DMS 273 (cell line): Measurements from ENCODE around the gene MCOLN1.

Experiments
- DNase-seq: peaks from one replicate; lab custom pipeline; 2025; ENCODE audit not compliant: unreplicated experiment; lab: John Stamatoyannopoulos, UW

Gene MCOLN1

DNA sequence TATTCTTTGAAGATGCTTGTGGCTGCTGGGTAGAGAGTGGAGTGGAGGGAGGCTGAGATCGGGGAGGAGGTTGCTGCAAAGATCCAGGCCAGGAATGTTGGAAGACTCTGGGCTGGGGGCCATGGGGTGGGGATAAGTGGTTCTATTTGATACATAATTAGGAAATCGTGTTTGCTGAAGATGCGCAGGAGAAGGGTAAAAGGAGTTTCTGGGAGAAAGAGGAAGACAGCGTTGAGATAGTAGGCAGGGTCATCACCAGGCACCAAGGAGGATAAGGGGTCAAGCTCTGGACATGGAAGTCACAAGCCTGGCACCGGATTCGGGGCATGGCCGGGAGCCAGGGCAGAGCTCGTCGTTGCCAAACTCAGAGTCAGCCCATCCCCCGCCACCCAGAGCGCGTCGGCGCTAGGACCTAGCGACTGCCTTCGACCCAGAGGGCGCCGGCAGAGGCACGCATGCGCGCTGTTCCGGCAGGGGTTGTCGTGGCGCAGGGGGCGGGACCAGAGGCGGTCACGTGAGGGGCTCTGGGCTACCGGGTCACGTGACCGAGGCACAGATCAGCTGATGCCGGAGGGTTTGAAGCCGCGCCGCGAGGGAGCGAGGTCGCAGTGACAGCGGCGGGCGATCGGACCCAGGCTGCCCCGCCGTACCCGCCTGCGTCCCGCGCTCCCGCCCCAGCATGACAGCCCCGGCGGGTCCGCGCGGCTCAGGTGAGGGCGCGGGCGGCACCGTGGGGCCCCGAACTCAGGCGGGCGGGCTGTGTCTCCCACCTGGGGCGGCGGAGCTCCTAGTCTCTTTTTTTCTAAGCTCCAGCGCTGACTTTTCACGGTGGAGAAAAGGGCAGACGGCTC lies at the start of gene MCOLN1:
Gene MCOLN1 (plus strand): TSS at position 553 of the 851 bp plus-strand sequence. CDS start 127 bp downstream, at position 680.
- peak; percentile 99 for DNase-seq

DNA sequence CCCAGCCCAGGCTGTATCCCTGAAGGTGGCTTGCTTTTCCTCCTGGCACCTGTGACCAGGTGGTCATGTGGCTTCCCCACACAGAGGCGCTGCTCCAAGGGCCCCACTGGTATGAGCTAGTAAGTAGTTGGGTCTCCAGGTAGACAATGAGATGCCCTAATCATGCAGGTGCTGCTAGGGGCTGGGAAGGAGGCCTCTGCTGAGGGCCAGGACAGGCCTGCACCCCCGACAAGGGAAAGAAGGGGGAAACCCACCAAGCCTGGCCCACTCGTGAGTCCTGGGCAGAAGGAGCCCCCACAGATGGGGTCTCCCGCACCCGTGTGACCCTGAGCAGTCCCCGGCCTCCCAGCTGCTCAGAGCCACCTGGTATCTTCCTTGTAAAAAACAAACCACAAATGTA lies 46.8 kb upstream of the MCOLN1 start:
- DNase-seq: no peak

DNA sequence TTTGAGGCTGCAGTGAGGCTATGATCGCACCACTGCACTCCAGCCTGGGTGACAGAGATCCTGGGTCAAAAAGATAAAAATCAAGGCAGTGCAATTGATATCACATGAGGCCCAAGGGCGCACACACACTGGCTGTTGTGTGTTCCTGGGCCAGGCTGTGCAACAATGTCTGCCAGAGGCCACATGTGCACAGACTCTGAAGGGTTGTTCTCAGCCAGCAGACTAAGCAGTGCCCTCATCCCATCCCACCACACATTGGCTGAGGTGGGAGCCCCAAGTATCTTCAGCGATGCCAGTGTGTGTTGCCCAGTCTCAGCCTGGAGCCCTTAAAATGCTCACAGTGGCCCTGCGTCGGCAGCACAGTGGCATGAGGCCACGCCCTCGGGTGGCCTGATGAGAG lies 46.2 kb upstream of the MCOLN1 start:
- no peak for DNase-seq

DNA sequence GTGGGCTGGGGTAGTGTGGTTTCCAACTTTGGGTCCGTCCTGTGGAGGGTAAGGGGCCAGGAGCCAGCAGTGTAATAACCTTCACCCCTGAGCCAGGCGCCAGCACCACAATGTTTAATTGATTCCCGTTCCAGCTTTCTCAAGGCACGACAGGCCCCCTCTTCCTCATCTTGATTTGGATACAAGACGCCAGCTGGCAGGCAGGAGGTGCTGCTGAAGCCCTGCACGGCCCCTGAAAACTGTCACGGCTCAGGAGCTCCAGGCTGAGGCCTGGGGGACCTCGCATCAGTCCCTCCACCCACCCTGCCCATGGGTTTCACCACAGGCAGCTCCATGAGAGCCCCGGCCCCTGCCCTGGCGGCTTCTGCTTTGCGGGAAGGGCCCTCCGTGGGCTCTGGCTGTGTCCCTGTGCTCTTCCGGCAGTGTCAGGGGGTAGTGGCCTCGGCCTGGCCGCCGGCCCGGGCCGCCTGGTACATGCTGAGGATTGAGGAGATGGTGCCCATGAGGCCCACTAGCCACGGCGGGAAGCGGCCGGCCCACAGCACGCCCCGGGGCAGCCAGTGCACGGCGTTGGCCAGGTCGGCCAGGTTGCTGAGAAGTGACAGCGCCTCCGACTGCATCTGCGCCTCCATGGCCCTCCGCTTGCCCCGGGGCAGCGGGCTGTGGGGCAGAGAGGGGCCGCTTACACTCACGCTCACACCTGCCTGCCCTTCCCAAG lies 45.5 kb upstream of the MCOLN1 start:
- no peak for DNase-seq

DNA sequence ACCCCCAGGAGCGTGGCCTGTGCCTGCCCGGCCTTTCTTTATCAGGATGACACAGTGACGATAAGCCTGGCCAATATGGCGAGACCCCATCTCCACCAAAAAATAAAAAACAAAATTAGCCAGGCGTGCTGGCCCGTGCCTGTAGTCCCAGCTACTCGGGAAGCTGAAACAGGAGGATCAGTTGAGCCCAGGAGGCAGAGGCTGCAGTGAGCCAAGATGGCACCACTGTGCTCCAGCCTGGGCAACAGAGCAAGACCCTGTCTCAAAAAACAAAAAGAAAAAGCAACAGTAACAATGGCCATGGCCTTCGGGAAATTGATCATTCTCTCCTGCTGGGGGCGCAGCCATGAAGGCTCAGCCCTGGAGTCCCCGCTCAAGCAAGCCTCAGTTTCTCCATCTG lies 44.7 kb upstream of the MCOLN1 start:
- DNase-seq: no peak

DNA sequence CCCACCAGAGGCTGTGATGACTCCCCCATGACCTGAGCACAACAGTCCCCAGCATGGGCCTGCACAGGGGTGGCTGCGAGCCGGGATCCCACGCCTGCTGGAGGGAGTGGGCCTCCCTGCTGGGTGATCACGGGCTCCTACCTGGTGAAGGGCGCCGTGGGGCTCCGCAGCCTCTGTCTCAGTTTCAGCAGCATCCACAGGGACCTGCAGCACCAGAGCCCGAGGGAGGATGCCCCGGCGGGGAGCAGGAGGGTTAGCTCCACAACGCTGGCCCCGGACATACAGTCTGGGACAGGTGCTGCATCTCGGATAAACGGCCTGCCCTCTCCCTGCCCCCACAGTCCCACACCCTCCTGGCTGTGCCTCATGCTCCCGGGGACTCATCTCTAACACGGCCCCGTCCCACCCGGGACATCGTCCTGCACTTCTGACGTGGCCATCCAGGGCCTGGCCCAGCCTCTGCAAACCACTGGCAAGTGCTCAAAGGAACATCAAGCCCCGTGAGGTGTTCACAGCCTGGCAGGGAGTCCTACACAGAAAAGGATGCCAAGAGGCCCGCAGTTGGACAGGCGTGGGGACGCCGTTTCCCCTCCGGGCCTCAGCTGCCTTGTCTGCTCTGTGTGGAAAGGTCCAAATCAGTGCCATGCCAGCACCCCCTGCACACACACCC lies 44.1 kb upstream of the MCOLN1 start:
- no peak for DNase-seq

DNA sequence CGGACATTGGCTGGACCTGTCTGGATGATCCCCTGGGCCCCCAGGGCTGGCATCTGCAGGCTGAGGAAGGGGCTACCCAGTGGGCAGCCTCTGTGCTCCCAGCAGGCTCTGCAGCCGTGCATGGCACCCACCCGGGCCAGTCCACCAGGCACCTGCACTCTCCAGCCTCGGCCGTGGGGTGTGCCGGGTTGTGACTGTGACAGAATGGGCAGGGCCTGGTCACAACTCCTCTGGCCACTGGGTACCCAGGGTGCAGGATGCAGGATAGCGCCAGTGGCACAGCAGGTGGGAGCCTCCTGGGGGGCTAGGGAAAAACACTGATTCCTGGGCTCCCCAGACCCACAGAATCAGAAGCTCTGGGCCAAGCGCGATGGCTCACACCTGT lies 43.6 kb upstream of the MCOLN1 start:
- DNase-seq: no peak

DNA sequence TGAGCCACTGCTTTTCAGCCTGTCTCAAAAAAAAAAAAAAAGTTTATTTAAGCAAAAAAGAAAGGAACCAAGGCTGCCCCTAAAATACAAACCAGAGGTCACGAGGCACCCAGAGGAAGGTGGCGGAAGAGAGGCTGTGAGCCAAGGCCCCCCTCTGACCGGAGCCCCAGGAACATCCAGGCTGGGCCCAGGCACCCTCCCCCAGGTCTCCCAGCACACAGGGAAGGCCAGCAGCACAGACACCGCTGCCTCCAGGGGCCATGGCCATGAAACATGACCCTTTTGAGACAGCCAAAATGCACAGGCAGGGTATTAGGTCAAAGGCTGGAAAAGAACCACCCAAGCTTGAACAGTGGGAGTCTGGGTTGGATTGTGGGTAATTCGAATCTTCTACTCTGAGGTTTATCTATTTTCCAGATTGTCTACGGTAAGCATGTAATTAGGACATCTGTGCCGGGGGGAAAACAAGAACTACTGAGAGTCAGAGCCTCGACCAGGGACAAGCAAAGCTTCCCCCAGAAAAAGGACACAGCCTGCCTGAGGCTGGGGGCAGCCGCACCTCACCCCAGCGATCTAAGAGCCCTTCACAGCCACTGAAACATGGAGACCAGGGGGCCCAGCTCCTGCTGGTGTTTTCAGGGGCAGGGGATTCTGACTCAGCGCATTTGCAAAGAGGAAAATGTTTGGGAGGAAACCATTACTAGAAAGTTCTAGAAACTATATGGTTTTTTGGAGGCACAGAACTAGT lies 42.0 kb upstream of the MCOLN1 start:
- DNase-seq: no peak

DNA sequence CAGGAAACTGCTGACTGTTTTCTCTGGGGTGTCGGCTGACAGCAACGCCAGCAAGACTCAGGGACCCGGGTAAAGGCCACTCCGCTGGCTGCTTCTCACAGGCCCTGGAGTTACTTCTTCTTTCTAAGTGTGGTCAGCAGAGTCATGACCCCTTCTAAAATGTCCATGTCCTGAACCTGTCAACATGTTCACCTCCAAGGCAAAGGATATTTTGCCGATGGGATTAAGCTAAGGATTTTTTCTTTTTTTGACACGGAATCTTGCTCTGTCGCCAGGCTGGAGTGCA lies 41.5 kb upstream of the MCOLN1 start:
- no peak for DNase-seq

DNA sequence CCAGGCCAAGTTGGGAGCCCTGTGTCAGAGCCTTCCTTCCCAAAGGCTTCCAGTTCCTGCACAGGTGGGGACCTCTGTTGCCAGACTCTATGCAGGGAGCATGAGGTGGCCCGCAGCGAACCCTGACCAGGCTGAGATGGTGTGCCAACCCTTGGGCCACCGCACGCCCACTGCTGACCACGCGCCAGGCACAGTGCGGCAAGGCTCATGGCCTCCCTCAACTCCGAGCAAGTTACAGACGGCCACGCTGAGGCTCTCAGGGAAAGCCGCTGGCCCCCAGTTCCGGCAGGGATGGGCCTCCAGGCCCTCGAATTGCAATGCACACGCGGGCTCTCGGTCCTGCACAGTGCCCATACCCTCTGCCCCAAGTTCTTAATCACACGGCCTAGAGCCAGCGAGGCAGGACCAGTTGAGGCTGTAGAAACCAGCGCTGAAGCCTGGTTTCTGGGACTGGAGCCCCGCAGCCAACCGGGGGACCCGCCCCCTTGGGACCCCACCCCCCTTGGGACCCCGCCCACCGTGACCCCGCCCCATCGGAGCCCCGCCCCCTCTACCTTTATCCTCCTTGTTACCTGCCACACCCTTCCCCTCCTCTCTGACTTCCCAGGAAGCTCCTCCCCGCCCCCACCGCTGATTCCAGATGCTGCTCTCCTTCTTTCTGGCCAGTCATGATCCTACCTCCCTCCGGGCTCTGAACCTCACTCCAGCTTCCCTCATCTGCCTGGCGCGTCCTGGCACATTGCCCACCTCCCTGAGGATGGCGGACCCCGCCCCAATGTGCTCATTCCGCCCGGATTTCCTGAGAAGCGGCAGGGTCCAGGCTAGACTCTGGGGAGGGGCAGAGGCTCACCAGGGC lies 39.6 kb upstream of the MCOLN1 start:
- no peak for DNase-seq

DNA sequence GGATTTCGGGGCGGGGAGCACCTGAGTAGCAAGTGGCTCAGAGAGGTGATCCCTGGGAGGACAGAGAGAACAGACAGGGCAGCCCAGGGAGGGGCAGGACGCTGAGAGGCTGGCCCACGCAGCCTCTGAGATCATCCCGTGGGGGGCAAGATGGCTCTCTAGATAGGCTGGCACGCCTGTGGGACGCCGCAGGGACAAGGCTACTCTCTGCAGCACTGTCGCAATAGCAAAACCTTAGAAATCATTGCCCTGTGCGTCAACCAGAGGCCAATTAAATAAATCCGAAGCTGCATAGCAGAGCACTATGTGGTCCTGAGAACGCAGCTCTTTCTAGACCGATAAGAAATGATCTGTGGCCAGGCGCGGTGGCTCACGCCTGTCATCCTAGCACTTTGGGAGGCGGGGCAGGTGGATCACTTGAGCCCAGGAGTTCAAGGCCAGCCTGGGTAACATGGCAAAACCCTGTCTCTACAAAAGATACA lies 38.7 kb upstream of the MCOLN1 start:
- DNase-seq: no peak

DNA sequence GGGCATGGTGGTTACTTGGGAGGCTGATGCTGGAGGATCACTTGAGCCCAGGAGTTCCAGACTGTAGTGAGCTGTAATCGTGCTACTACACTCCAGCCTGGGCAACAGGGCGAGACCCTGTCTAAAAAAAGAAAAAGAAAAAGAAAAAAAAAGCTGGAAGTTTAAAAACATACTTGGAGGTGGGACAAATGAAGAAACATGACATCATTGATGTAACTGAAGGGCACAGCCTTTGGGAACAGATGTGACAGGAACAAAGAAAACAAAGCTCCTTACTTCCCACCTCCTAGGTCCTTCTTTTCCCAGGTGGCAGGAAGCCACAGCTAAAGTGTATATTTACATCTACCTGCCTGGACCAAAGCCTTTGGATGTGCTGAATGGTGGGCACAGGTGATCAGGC lies 35.5 kb upstream of the MCOLN1 start:
- no peak for DNase-seq

DNA sequence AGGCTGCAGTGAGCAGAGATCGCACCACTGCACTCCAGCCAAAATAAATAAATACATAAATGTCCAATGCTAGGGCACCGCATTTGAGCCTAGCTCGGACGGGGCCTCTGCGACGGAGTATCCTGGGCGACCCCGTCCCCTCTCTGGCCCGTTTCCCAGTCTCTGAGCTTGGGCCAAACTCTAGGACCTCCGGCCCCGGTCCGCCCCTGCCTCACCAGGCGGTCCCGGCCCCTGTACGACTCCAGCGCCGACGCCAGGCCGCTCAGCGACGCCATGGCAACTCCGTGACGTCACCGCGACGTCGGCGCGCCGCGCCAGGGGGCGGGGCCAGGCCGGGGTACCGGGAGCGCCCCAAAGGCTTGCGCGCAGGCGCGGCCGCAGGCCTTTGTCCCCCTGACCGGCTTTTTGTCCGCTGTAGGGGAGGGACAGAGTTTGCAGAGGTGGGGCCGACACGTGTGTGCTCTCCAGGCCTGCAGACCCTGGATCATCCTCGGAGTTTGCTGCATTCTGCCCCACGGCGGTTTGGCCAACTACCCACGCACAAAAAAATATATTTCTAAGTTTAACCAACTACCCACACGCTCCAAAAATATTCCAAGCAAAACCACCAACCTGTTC lies 33.6 kb upstream of the MCOLN1 start, which contains the start of gene PEX11G:
Gene PEX11G (minus strand): TSS at position 300 of the 618 bp plus-strand sequence. CDS start 25 bp downstream, at position 275.
- peak; percentile 95 for DNase-seq

DNA sequence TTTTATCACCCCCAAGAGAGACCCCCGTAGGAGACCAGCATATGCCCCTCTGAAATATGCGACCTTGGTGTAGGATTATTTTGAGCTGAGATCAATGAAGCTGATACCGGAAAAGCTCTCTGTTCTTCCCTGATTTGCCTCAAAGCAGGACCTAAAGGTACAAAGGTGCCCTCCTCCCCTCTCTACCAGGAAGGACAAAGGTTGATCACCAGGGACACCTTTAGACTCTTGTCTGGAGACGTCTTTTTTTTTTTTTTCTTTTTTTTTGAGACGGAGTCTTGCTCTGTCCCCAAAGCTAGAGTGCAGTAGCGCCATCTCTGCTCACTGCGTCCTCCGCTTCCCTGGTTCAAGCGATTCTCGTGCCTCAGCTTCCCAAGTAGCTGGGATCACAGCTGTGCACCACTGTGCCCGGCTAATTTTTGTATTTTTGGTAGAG lies 32.8 kb upstream of the MCOLN1 start:
- no peak for DNase-seq

DNA sequence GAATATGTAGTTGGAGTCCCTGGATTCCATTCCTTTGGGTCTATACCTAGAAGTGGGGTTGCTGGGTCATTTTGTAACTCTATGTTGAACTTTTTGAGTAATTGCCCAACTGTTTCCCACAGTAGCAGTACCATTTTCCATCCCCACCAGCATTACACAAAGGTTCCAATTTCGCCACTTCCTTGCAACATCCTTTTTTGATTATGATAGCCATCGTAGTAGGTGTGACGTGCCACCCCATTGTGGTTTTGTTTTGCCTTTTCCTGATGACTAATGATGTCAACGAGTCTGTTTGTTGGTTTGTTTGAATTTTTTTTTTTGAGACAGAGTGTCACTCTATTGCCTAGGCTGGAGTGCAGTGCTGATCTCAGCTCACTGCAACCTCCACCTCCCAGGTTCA lies 30.3 kb upstream of the MCOLN1 start:
- DNase-seq: no peak

DNA sequence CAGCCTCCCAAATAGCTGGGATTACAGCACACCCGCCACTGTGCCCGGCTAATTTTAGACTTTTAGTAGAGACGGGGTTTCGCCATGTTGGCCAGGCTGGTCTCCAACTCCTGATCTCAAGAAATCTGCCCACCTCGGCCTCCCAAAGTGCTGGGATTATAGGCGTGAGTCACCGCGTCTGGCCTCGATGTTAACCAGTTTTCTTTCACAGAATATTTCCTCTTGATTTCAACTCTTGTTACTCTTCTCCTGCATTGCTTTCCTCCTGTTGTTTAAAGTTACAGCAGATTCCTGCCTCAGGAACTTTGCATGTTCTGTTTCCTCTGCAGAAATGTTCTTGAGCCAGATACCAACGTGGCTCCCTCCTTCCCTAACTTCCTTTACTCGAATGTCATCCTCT lies 29.9 kb upstream of the MCOLN1 start:
- DNase-seq: no peak

DNA sequence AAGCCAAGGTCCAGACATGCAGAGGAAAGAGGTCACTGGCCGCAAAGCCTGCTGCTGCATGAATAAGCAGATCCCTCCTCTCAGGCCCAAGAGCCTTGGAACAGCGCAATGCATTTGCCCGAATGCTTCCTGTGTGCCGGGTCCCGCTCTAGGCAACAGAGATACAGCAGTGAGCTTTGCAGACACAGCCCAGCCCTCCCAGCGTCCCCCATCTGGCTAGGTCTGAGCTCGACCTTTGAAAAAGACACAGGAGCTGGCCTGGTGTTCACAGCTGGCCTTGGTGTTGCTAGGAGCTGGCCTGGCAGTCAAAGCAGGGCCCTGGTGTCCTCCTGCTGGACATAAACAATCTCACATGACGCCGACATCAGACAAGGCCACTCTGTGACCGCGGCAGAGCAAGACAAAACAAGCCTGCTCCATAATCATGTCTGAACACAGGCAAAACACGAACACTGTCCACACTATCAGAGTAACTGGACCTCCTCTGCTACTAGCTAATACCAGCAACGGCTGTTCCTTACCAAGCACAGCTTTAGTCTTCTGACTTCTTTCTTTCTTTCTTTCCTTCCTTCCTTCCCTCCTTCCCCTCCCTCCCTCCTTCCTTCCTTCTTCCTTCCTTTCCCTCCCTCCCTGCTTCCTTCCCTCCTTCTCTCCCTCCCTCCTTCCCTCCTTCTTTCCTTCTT lies 27.9 kb upstream of the MCOLN1 start:
- DNase-seq: no peak

DNA sequence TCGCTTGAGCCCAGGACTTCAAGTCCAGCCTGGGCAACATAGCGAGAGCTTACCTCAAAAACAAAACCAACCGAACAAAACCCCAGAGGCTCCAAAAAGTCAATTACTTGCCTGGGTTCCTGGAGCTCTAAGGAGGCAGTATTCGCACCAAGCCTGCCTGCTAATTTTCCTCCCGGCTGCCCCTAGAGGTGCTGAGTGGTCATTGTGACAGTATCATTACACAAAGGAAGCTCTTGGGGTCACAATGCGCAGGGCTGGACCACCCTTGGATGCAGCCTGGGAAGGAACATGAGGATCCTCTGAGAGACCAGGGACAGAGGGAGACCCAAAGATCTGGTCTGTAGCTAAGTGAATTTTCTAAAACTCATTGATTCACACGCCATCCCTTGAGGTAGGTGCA lies 25.1 kb upstream of the MCOLN1 start:
- peak; percentile 58 for DNase-seq

DNA sequence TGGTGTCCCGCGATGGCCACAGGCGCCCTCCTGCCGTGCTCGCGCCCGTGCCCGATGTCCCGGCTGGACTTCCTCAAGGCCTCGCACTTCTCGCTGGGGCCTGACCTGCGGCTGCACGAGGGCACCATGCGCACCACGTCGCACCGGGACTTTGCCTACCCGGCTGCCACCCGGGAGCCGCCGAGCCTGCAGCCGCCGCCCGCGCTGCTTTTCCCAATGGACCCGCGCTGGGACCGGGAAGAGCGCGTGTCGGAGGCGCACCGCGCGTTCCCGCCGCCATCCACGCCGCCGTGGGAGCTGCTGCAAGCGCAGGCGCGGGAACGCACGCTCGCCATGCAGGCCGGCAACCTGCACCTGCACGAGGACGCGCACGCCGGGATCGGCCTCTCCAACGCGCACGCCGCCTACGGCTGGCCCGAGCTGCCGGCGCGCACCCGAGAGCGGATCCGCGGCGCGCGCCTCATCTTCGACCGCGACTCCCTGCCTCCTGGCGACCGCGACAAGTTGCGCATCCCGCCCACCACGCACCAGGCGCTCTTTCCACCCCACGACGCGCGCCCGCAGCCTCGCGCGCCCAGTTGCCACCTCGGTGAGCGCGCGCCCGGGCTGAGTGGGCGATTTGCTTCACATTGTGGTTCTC lies 21.5 kb upstream of the MCOLN1 start:
- DNase-seq: peak; percentile 95
